Astrocyte of the spinal cord (primary cell): ENCODE results near the gene ITCH.
"Not testable (repeated sequence)": the region's sequence is repeated elsewhere in the genome, so short reads cannot be mapped to it uniquely, and the experiment has no call there.

ENCODE experiments used
- DNase-seq: peaks from one replicate; pipeline ENCODE4 v3.0.0; 2011; ENCODE audit warnings: low read depth, low spot score
- H3K4me3 ChIP-seq: 2 replicates; pipeline ENCODE4 v1.5.1; 2011; ENCODE audit warnings: low read depth, mild to moderate bottlenecking, low read length, moderate library complexity
- CTCF ChIP-seq: IDR thresholded peaks from 2 replicates; pipeline ENCODE4 v1.5.1; 2012; ENCODE audit warnings: low read depth, mild to moderate bottlenecking, low read length, inconsistent platforms
- in situ Hi-C: cut with HindIII; loops from 2 replicates; pipeline ENCODE4 v1.10.0; 2017; ENCODE audit warnings: low sequenced_read_pairs

The ITCH gene

GRCh38 chr20:34324541-34324940 lies 38.5 kb upstream of the ITCH start:
- in situ Hi-C loops: no loop called here
- no peak overlapping the region for H3K4me3 ChIP-seq
- no peak for TF ChIP-seq CTCF
- no peak for DNase-seq

- H3K4me3 ChIP-seq, in situ Hi-C loops, DNase-seq: not testable (repeated sequence)
These were observed 34.9 kb upstream of the ITCH start for GRCh38 chr20:34328207-34328606.

- no peak overlapping the region for H3K4me3 ChIP-seq
- peak; percentile 14 for DNase-seq
- in situ Hi-C loops: no loop called here
- no peak for TF ChIP-seq CTCF
These were observed 34.0 kb upstream of the ITCH start for GRCh38 chr20:34328928-34329677.

GRCh38 chr20:34330861-34331544 lies 32.1 kb upstream of the ITCH start:
- H3K4me3 ChIP-seq, in situ Hi-C loops, DNase-seq: not testable (repeated sequence)

GRCh38 chr20:34331838-34332237 lies 31.2 kb upstream of the ITCH start:
- in situ Hi-C loops: no loop called here
- no peak overlapping the region for H3K4me3 ChIP-seq
- no peak for TF ChIP-seq CTCF
- DNase-seq: no peak

- H3K4me3 ChIP-seq: no peak overlapping the region
- in situ Hi-C loops: no loop called here
- DNase-seq: no peak
- TF ChIP-seq CTCF: no peak
These were observed 30.7 kb upstream of the ITCH start for GRCh38 chr20:34332262-34332920.

GRCh38 chr20:34333786-34334185 lies 29.3 kb upstream of the ITCH start:
- TF ChIP-seq CTCF: no peak
- in situ Hi-C loops: no loop called here
- H3K4me3 ChIP-seq: no peak overlapping the region
- no peak for DNase-seq
